ENCODE measurements around the gene NCMAP.

Gene NCMAP

DNA sequence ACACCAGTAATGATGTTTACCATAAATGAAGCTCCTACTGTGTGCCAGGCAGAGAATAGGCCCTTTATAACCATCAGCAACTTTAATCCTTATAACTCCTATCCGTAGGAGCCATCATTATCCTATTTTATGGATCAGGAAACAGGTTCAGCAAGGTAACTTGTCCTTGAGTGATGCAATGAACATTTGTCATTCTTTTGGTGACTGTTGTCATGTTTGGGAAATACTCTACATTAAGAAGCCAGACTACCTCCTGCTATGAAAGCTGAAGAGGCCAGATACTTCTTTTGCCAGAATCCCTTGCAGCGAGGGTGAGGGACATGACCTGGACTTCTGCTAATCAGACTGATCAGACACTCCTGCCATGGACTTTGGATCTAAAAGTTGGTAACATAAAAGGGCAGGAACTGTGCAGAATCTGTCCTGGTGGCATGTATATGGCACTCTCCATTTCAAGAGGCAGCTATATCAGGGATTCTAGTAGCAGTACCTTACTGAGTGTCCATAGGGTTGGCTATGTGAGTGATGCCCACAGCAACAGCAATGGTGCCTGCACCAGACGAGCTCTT, 54.1 kb downstream of the NCMAP start:
- Mint-ChIP-seq H3K4me3 (no peak overlapping the region), H3K4me1 (no peaks in the 10 kb centered on the region), H3K9me3 (no peaks in the 10 kb centered on the region), H3K36me3 (no peaks in the 10 kb centered on the region), H3K27ac (no peak overlapping the region)
- DNase-seq (ENCODE audit: low spot score in 2 of 2) (no peak), ATAC-seq (no peak)

DNA sequence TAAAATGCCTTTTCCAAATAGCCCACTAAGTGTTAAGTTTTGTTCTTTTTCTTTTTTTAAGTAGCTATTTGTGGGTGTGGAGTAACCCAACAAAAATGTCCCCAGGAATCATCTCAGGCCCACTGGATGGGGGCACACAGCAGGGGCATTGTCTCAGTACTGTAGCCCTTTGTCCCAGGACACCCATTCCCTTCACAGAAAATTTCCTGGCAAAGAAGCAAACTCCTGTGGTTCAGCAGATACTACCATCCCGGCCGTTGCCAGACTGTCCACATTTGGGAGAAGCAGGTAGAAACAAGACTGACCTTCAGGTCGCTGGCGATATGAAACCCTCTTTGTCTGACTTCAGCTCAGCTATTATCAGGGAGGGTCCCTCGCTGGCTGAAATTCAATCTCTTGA, 63.5 kb downstream of the NCMAP start:
- no peak overlapping the region for H3K27ac Mint-ChIP-seq
- H3K36me3 Mint-ChIP-seq: no peaks in the 10 kb centered on the region
- H3K9me3 Mint-ChIP-seq: no peaks in the 10 kb centered on the region
- H3K4me3 Mint-ChIP-seq: no peak overlapping the region
- ATAC-seq (no peak), DNase-seq (ENCODE audit: low spot score in 2 of 2) (no peak)
- no peaks in the 10 kb centered on the region for H3K4me1 Mint-ChIP-seq

DNA sequence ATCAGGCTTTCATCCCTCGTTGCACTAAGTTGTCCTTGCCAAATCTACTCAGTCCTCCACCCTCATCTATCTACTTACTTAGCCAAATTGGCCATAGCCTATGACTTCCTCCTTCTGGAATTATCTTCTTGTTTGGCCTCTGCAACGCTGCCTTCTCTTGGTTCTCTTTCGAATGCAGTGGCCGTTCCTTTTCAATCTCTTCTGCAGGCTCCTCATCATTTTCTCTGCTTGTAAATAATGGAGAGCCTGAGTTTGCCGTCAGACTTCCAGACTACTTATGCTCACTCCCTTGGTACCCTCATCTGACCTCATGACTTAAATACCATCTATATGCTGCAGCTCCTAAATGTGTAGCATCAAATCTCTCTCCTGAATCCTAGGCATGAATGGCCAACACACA, 64.8 kb downstream of the NCMAP start:
- H3K4me3 Mint-ChIP-seq: no peak overlapping the region
- H3K27ac Mint-ChIP-seq: no peak overlapping the region
- H3K36me3 Mint-ChIP-seq: no peaks in the 10 kb centered on the region
- DNase-seq (ENCODE audit: low spot score in 2 of 2) (no peak), ATAC-seq (no peak)
- no peaks in the 10 kb centered on the region for H3K9me3 Mint-ChIP-seq
- no peaks in the 10 kb centered on the region for H3K4me1 Mint-ChIP-seq

DNA sequence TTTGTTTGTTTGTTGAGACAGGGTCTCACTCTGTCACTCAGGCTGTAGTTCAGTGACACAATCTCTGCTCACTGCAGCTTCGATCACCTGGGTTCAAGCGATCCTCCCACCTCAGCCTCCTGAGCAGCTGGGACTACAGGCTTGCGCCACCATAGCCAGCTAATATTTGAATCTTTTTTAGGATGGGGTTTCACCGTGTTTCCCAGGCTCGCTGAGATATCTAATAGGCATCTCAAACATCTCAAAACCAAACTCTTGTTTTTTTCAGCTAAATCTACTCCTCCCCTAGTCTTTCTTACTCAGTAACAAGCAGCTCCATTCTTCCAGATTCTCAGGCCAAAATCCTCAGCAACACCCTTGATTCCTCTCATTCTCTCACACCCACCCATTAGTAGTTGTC, 65.2 kb downstream of the NCMAP start:
- DNase-seq (ENCODE audit: low spot score in 2 of 2) (no peak), ATAC-seq (no peak)
- H3K27ac Mint-ChIP-seq: no peak overlapping the region
- no peaks in the 10 kb centered on the region for H3K36me3 Mint-ChIP-seq
- no peaks in the 10 kb centered on the region for H3K9me3 Mint-ChIP-seq
- no peaks in the 10 kb centered on the region for H3K4me1 Mint-ChIP-seq
- H3K4me3 Mint-ChIP-seq: no peak overlapping the region

DNA sequence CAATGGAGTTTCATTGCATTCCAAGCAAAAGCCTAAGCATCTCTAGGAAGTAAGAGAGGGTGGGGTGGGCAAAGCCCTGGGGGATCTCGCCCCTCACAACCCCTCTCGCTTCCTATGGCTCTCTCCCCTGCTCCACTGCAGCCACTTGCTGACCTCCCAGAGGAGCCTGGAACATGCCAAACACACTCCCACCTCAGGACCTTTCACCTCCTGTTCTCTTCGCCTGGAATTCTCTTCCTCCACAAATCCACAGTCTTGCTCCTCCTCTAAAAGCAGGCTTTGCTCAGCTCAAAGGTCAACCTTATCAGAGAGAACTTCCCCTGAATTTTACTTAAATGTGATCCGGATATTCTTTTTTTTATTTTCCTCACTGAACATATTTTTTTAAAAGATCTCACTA, 66.3 kb downstream of the NCMAP start:
- no peaks in the 10 kb centered on the region for H3K9me3 Mint-ChIP-seq
- H3K4me3 Mint-ChIP-seq: no peak overlapping the region
- no peak overlapping the region for H3K27ac Mint-ChIP-seq
- H3K4me1 Mint-ChIP-seq: no peaks in the 10 kb centered on the region
- no peak for ATAC-seq
- DNase-seq (ENCODE audit: low spot score in 2 of 2): no peak
- H3K36me3 Mint-ChIP-seq: no peaks in the 10 kb centered on the region

DNA sequence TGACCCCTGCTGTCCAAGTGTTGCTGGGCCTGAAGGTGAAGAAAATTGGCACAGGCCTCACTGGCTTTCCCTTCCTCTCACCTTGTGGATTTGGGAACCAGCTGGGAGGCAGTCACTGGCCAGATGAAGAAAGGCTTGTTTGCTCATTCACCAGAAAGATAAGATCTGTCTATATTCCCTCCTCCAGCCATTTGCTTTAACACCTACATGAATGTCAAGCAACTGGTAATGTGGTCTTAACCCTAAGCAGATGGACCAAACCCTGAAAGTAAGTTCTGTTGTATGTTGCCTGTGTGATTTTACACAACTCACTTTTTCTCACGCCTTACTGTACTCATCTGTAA, 76.9 kb downstream of the NCMAP start:
- ATAC-seq (no peak), DNase-seq (ENCODE audit: low spot score in 2 of 2) (no peak)
- no peak overlapping the region for H3K27ac Mint-ChIP-seq
- H3K36me3 Mint-ChIP-seq: no peaks in the 10 kb centered on the region
- H3K9me3 Mint-ChIP-seq: no peaks in the 10 kb centered on the region
- no peak overlapping the region for H3K4me3 Mint-ChIP-seq
- no peaks in the 10 kb centered on the region for H3K4me1 Mint-ChIP-seq

DNA sequence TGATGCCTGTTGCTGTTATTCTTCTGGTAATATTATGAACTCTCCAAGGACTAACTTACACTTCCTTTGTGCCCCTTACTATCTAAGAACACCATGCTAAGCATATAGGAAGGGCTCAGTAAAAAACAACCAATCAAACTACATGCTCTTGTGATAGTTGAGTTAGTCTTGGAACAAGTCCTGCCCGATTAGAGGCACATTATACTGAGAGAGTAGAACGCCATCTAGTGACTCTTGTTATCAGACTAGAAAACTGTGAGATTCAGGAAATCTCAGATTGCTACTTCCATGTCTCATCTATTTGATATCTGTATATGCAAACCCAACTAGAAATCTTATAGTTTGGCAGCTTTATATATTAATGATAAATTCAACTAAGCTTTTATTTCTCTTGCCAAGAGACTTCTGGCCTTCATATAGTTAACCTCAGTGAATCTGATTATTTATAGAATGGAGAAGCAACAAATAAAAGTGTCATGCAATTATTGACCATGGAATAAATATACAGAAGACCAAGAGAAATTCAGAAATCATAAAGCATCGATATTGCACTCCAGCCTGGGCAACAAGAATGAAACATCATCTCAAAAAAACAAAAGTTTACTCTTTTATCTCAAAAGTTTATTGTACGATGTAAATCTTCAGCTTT, 79.4 kb downstream of the NCMAP start:
- no peak overlapping the region for H3K27ac Mint-ChIP-seq
- ATAC-seq (peak; percentile 75), DNase-seq (ENCODE audit: low spot score in 2 of 2) (peak in 1 of 2 donors; percentile 26)
- no peaks in the 10 kb centered on the region for H3K36me3 Mint-ChIP-seq
- no peaks in the 10 kb centered on the region for H3K9me3 Mint-ChIP-seq
- H3K4me1 Mint-ChIP-seq: peaks cover 7% of the 10 kb centered on the region
- no peak overlapping the region for H3K4me3 Mint-ChIP-seq

DNA sequence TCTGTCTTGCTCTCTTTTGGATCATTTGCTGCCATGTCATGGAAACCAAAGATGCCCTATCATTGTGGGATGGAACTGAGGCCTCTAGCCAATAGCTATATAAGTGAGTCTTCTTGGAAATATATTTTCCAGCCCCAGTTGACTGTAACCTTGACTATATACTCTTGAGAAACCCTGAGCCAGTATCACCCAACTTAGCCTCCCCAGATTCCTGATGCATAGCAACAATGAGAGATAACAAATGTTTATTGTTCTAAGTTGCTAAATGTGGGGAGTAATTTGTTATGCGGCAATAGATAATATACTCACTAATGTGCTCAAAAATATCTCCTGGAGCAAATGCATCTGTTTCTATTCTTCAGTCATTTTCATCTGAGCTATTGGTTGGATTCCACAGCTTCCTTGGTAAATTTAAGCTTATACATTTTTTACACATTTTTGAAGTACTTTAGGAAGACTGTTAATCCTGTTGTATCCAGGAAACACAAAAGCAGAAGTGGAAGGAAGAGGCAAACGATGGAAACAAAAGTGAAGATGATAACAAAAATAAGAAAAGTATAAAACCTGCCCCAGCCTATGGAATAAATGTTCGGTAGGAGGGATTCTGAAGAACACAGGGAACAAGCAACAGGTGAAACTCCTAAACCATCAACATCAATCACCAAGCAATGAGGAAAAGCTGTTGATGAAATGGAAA, 80.9 kb downstream of the NCMAP start:
- Mint-ChIP-seq H3K27ac (no peak overlapping the region), H3K4me1 (peaks cover 15% of the 10 kb centered on the region), H3K4me3 (no peak overlapping the region), H3K36me3 (peaks cover 5% of the 10 kb centered on the region), H3K9me3 (no peaks in the 10 kb centered on the region)
- DNase-seq (ENCODE audit: low spot score in 2 of 2) (no peak), ATAC-seq (no peak)

DNA sequence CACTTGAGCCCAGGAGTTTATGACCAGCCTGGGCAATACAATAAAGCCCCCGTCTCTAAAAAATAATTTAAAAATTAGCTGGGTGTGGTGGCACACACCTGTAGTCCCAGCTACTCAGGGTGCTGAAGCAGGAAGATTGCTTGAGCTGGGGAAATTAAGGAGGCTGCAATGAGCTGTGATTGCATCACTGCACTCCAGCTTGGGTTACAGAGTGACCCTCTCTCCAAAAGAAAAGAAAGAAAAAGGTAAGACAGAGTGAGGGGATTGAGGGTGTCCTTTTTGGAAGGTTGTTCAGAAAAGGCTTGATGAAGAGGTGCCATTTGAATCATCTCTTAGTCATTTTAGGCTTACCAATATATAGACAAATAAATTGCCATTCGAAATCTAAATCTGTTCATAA, 83.2 kb downstream of the NCMAP start:
- Mint-ChIP-seq H3K4me3 (no peak overlapping the region), H3K4me1 (peaks cover 18% of the 10 kb centered on the region), H3K27ac (no peak overlapping the region), H3K9me3 (no peaks in the 10 kb centered on the region), H3K36me3 (peaks cover 20% of the 10 kb centered on the region)
- ATAC-seq: no peak
- no peak for DNase-seq (ENCODE audit: low spot score in 2 of 2)

DNA sequence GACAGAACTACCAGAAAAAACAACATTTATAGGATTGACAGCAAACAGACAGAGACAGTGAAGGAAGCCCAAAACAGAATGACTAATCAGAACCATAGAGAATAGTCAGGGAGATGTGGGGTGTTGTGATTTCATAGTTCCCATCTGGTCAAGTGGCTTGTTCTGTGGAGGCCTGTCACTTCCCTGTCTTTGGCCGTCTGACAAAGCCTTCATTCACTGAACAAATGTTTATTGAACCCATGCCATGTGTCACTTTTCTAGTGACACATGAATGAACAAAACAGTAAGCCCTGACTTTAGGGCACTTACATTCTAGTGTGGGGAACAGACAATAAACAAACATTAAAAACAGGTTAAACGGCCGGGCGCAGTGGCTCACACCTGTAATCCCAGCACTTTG, 84.0 kb downstream of the NCMAP start:
- no peak overlapping the region for H3K4me3 Mint-ChIP-seq

DNA sequence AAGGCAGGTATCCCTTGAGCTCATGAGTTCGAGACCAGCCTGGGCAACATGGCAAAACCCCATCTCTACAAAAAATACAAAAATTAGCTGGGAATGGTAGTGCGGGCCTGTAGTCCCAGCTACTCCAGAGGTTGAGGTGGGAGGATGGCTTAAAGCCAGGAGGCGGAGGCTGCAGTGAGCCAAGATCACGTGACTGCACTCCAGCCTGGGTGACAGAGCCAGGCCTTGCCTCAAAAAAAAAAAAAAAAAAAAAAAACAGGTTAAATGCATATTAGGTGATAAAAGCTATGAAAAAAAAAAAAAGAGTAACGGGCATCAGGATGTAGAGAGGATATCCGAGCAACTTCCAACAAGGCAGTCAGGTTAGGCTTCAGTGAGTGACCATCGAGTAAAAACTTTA, 84.4 kb downstream of the NCMAP start:
- peaks cover 30% of the 10 kb centered on the region for H3K4me1 Mint-ChIP-seq
- no peaks in the 10 kb centered on the region for H3K9me3 Mint-ChIP-seq
- no peak overlapping the region for H3K27ac Mint-ChIP-seq
- peaks cover 32% of the 10 kb centered on the region for H3K36me3 Mint-ChIP-seq
- DNase-seq (ENCODE audit: low spot score in 2 of 2): no peak
- peak overlapping the region; percentile 82 for H3K4me3 Mint-ChIP-seq
- ATAC-seq: no peak

More for the DNA sequence above, 84.0 kb downstream of the NCMAP start:
- Mint-ChIP-seq H3K4me1 (peaks cover 26% of the 10 kb centered on the region), H3K27ac (no peak overlapping the region), H3K9me3 (no peaks in the 10 kb centered on the region), H3K36me3 (peaks cover 28% of the 10 kb centered on the region)
- ATAC-seq: no peak
- no peak for DNase-seq (ENCODE audit: low spot score in 2 of 2)

DNA sequence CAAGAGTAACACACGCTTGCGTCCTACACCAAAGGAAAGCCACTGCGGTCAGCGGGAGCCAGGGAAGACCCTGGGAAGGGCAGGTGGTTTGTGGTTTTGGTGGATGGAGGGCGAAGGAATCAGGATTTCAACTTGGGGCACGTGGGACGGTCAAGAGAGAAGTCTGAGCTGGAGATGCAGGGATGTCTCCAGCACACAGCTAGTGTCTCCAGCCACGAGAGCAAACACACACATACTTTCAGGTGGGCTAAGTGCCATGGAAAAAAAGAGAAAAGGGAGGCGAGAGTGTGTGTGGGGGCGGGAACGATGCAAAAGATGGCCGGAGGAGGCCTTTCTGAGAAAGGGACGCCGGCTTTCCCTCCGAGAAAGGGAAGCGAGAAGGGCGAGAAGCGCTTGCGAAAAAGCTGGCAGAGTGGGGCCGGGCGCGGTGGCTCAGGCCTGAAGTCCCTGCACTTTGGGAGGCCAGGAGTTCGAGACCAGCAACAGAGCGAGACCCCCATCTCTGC, 85.8 kb downstream of the NCMAP start:
- peaks cover 33% of the 10 kb centered on the region for H3K4me1 Mint-ChIP-seq
- peaks cover 46% of the 10 kb centered on the region for H3K36me3 Mint-ChIP-seq
- peak overlapping the region; percentile 82 for H3K4me3 Mint-ChIP-seq
- no peaks in the 10 kb centered on the region for H3K9me3 Mint-ChIP-seq
- DNase-seq (ENCODE audit: low spot score in 2 of 2) (peak; percentile 22 to 64), ATAC-seq (no peak)
- peak overlapping the region; percentile 96 for H3K27ac Mint-ChIP-seq

DNA sequence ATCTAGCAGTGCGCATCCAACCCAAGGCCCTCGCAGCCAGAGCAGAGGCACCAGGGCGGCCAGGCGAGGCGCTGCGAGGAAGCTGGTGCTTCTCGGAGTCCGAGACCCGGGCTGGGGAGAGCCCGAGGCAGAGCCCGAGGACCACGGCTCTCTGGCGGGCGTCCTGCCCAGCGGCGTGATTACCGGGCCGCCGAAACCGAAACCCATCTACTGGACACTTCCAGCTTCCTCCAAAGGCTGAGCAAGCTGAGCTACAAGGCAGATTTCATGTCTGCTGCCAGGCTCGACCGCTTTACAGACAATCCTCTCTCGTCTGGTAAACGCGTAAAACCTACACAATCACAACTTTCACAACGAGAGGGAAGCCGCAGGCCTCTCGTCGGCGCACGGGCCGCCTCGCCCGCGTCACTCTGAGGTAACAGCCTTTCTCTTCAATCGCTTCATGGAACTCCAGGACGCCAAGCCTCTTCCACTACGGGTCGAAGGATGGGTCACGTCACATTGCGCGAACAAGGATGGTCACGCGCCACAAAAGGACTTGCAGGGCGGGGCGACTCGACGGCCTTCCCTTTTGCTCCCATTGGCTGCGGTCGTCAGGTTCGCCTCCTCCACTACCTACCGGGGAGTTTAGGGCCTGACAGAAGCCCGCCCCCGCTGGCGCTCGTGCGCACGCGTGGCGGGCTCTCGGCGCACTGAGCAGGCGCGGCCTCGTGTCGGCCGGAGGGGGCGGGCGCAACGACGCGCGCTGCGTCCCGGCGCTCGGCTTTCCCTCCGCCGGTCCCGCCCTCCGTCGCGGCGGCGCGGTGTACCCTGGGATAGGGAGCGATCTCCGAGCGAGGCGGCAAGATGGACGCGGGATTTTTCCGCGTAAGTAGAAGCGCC, 86.8 kb downstream of the NCMAP start, which contains the start of gene SRRM1:
Gene SRRM1, plus strand, starts transcription at position 822 of the 882 bp plus-strand sequence. Its CDS starts 25 bp downstream, at position 847.
- Mint-ChIP-seq H3K4me1 (peaks cover 39% of the 10 kb centered on the region), H3K9me3 (no peaks in the 10 kb centered on the region), H3K27ac (peak within 1 kb of the TSS; percentile 96), H3K36me3 (peaks cover 56% of the 10 kb centered on the region), H3K4me3 (peak within 1 kb of the TSS; percentile 82)
- DNase-seq (ENCODE audit: low spot score in 2 of 2) (peak; percentile 94 to 98), ATAC-seq (peak; percentile 94)

DNA sequence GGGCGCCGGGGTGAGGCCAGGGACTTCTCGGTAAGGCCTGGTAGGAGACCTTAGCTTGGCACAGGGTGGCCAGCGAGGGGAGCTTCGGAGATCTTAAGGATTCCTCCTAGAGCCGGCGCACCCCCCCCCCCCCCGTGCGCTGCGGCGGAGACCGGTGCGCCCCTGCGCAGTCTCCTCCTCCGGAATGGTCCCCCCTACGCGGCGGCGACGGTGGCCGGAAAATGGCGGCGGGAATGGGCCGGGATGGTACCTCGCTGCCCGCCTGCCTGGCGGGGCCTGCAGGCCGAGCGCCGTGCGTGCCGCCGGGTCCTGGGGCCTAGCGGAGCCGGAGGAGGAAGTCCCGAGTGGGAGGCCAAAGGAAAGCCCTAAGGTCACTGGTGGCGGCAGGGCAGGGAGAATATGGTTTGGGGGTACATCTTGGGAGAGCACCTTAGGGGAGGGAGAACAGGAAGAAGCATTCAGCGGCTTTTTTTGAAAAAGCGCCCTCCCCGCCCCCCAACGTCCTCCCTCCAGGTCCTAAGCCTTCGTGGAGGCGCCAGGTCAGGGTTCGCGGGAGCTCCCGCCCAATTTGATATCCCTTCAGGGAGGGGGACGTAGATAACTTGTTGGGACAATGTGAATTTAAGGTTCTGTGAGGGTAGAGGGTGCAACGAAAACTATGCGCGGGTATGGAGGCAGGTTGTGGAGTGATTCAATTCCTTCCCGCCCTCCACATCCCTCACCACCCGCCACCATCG, 87.6 kb downstream of the NCMAP start:
- DNase-seq (ENCODE audit: low spot score in 2 of 2) (peak in 1 of 2 donors; percentile 60), ATAC-seq (peak; percentile 36)
- Mint-ChIP-seq H3K4me1 (peaks cover 39% of the 10 kb centered on the region), H3K4me3 (peak overlapping the region; percentile 82), H3K9me3 (no peaks in the 10 kb centered on the region), H3K27ac (peak overlapping the region; percentile 96), H3K36me3 (peaks cover 65% of the 10 kb centered on the region)

DNA sequence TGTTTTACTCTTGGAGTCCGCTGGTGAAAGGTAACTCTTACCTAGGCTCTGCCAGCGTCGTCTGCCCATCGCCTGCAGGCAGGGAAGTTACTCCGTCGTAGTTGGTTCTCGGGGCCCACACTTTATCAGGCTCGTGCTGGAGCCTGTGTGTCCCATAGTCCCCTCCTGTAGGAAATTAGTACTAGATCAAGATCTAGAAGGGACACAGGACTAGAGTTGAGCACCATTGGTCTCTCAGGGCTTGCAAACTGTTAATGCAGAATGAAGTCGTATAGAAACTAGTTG, 88.2 kb downstream of the NCMAP start:
- Mint-ChIP-seq H3K27ac (peak overlapping the region; percentile 96), H3K4me3 (peak overlapping the region; percentile 82), H3K4me1 (peaks cover 44% of the 10 kb centered on the region), H3K36me3 (peaks cover 70% of the 10 kb centered on the region), H3K9me3 (no peaks in the 10 kb centered on the region)
- DNase-seq (ENCODE audit: low spot score in 2 of 2): no peak
- no peak for ATAC-seq
